ENCODE measurements around the gene LRRN4. TPM values are rescaled to one million over a fixed set of nuclear protein-coding genes. Genes with fewer than 3 reads are reported as not detected.

LRRN4 gene
- total and polyA plus RNA-seq, 3 donors from 2014 or later = 0.08 to 3.1 (median 0.43) TPM

- no peak for DNase-seq
- H3K4me3 ChIP-seq = no peak overlapping the region
- intact Hi-C loops (cut with DNase I; ENCODE audit: low total_unique reads) = no loop called here
- no peaks in the 10 kb centered on the region for H3K36me3 ChIP-seq (ENCODE audit: low read depth, missing control alignments)
- no peaks in the 10 kb centered on the region for H3K9me3 ChIP-seq
- H3K27ac ChIP-seq = no peak overlapping the region
- TF ChIP-seq POLR2A (IDR thresholded peaks at IDR 0.05) = no peak
- no peak for TF ChIP-seq CTCF (IDR thresholded peaks at IDR 0.05)
- H3K4me1 ChIP-seq = no peaks in the 10 kb centered on the region
- no peaks in the 10 kb centered on the region for H3K27me3 ChIP-seq
- WGBS, 2 donors = 91 to 96% methylated on average over 3 of the region's 3 CpGs
Observed at GRCh38 chr20:5990946-5991345, 62.9 kb downstream of the LRRN4 start.

Small RNAs within 50 kb of the gene (small RNA-seq; reads per million reads assigned to genes)
- 0 reads per million in 2 donors for gene RN7SL498P

Other genes with a start within 250 kb of the LRRN4 start
- gene CHGB, start 142.6 kb downstream of the LRRN4 start, total RNA-seq = 10 to 100 TPM; 18.5 to 23.3 TPM
- 25.7 TPM for gene CHGB, start 142.6 kb downstream of the LRRN4 start, polyA plus RNA-seq (ENCODE audit: insufficient read depth, low read depth, low replicate concordance)
- gene TRMT6, start 103.5 kb downstream of the LRRN4 start, total RNA-seq = 10 to 100 TPM; 24.0 to 25.1 TPM
- 21.4 TPM for gene TRMT6, start 103.5 kb downstream of the LRRN4 start, polyA plus RNA-seq (ENCODE audit: insufficient read depth, low read depth, low replicate concordance)
- 10 to 100 TPM; 19.9 to 25.4 TPM for gene MCM8, start 103.4 kb downstream of the LRRN4 start, total RNA-seq
- gene MCM8, start 103.4 kb downstream of the LRRN4 start, polyA plus RNA-seq (ENCODE audit: insufficient read depth, low read depth, low replicate concordance) = 20.3 TPM
- gene CRLS1, start 47.9 kb downstream of the LRRN4 start, total RNA-seq = 10 to 100 TPM; 52.6 to 52.7 TPM
- 77.1 TPM for gene CRLS1, start 47.9 kb downstream of the LRRN4 start, polyA plus RNA-seq (ENCODE audit: insufficient read depth, low read depth, low replicate concordance)
- gene FERMT1, start 69.0 kb upstream of the LRRN4 start, total RNA-seq = 1 to 10 TPM; 2.5 to 5.7 TPM
- 1.8 TPM for gene FERMT1, start 69.0 kb upstream of the LRRN4 start, polyA plus RNA-seq (ENCODE audit: insufficient read depth, low read depth, low replicate concordance)

All from testis (tissue), 3 donors.